22Rv1 (cell line): ENCODE measurements around the gene NAA11.

Source experiments
- ZFX ChIP-seq: fragments of 450-650 bp; IDR thresholded peaks from 2 replicates; pipeline ENCODE4 v1.6.1; 2017; ENCODE audit warnings: antibody characterized with exemption, borderline replicate concordance
- TF ChIP-seq, protein P1 (sequence below): fragments of 450-650 bp; IDR thresholded peaks from 2 replicates; pipeline ENCODE4 v1.5.1; 2017; ENCODE audit warnings: mild to moderate bottlenecking

GRCh38 chr4:79353075-79353474 lies 27.2 kb upstream of the NAA11 start:
- TF ChIP-seq, protein P1, sequence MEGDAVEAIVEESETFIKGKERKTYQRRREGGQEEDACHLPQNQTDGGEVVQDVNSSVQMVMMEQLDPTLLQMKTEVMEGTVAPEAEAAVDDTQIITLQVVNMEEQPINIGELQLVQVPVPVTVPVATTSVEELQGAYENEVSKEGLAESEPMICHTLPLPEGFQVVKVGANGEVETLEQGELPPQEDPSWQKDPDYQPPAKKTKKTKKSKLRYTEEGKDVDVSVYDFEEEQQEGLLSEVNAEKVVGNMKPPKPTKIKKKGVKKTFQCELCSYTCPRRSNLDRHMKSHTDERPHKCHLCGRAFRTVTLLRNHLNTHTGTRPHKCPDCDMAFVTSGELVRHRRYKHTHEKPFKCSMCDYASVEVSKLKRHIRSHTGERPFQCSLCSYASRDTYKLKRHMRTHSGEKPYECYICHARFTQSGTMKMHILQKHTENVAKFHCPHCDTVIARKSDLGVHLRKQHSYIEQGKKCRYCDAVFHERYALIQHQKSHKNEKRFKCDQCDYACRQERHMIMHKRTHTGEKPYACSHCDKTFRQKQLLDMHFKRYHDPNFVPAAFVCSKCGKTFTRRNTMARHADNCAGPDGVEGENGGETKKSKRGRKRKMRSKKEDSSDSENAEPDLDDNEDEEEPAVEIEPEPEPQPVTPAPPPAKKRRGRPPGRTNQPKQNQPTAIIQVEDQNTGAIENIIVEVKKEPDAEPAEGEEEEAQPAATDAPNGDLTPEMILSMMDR: no peak
- TF ChIP-seq ZFX: no peak
